Putamen (tissue), 1 donor: ENCODE measurements around the gene UBE2I.
"Not testable (repeated sequence)": the region's sequence is repeated elsewhere in the genome, so short reads cannot be mapped to it uniquely, and the experiment has no call there.

Experiments
- DNase-seq: peaks from one replicate; pipeline ENCODE4 v3.0.0-alpha.2; 2016; ENCODE audit warnings: low spot score

The UBE2I gene

GRCh38 chr16:1293921-1294656, 15.3 kb upstream of the UBE2I start:
- no peak for DNase-seq

GRCh38 chr16:1295465-1295864, 14.0 kb upstream of the UBE2I start:
- no peak for DNase-seq

GRCh38 chr16:1296688-1297017, 12.8 kb upstream of the UBE2I start:
- DNase-seq = not testable (repeated sequence)

- DNase-seq = no peak
Observed at GRCh38 chr16:1297018-1297696, 12.3 kb upstream of the UBE2I start.

- DNase-seq = no peak
Observed at GRCh38 chr16:1298406-1298805, 11.0 kb upstream of the UBE2I start.

GRCh38 chr16:1299012-1299867, 10.2 kb upstream of the UBE2I start:
- DNase-seq = no peak

GRCh38 chr16:1299868-1300203, 9.6 kb upstream of the UBE2I start:
- no peak for DNase-seq

GRCh38 chr16:1300664-1301476, 8.6 kb upstream of the UBE2I start:
- DNase-seq = no peak

- no peak for DNase-seq
Observed at GRCh38 chr16:1301562-1301961, 7.9 kb upstream of the UBE2I start.

- DNase-seq = no peak
Observed at GRCh38 chr16:1305823-1306222, 3.6 kb upstream of the UBE2I start.

GRCh38 chr16:1306334-1306733, 3.1 kb upstream of the UBE2I start:
- no peak for DNase-seq

- no peak for DNase-seq
Observed at GRCh38 chr16:1308036-1308976, 1.1 kb upstream of the UBE2I start.

GRCh38 chr16:1309888-1310831, 724 bp downstream of the UBE2I start:
- DNase-seq = no peak

GRCh38 chr16:1310832-1311200, 1.4 kb downstream of the UBE2I start:
- DNase-seq = no peak

GRCh38 chr16:1311212-1311737, 1.8 kb downstream of the UBE2I start:
- DNase-seq = no peak

- DNase-seq = no peak
Observed at GRCh38 chr16:1311738-1312466, 2.5 kb downstream of the UBE2I start.

GRCh38 chr16:1312467-1312816, 3.0 kb downstream of the UBE2I start:
- no peak for DNase-seq

- no peak for DNase-seq
Observed at GRCh38 chr16:1312903-1313302, 3.5 kb downstream of the UBE2I start.

GRCh38 chr16:1313721-1314369, 4.4 kb downstream of the UBE2I start:
- no peak for DNase-seq
